HG02981 (cell line): ENCODE data around the gene CENPB.

Experiments
- ATAC-seq: cut with Tn5 transposase; IDR thresholded peaks from one replicate; pipeline ENCODE4 v1.9.1; 2021; ENCODE audit warnings: mild to moderate bottlenecking, moderate library complexity; ENCODE audit not compliant: unreplicated experiment

CENPB gene

GRCh38 chr20:3751305-3751674 lies 35.2 kb downstream of the CENPB start:
- ATAC-seq, result no peak

GRCh38 chr20:3749689-3750531 lies 36.6 kb downstream of the CENPB start:
- no peak for ATAC-seq

GRCh38 chr20:3749087-3749688 lies 37.4 kb downstream of the CENPB start:
- ATAC-seq, result no peak

- ATAC-seq, result no peak
Observed at GRCh38 chr20:3748073-3748472, 38.5 kb downstream of the CENPB start.

- ATAC-seq, result no peak
Observed at GRCh38 chr20:3747471-3747870, 39.1 kb downstream of the CENPB start.

- ATAC-seq, result no peak
Observed at GRCh38 chr20:3745686-3746173, 40.8 kb downstream of the CENPB start.

- no peak for ATAC-seq
Observed at GRCh38 chr20:3744806-3745685, 41.5 kb downstream of the CENPB start.

- no peak for ATAC-seq
Observed at GRCh38 chr20:3744037-3744436, 42.5 kb downstream of the CENPB start.

- ATAC-seq, result no peak
Observed at GRCh38 chr20:3743251-3743650, 43.3 kb downstream of the CENPB start.

- ATAC-seq, result no peak
Observed at GRCh38 chr20:3741836-3742458, 44.6 kb downstream of the CENPB start.

- no peak for ATAC-seq
Observed at GRCh38 chr20:3740615-3741301, 45.8 kb downstream of the CENPB start.

GRCh38 chr20:3739926-3740451 lies 46.6 kb downstream of the CENPB start:
- no peak for ATAC-seq

GRCh38 chr20:3739054-3739925 lies 47.2 kb downstream of the CENPB start:
- no peak for ATAC-seq

- no peak for ATAC-seq
Observed at GRCh38 chr20:3738111-3739053, 48.2 kb downstream of the CENPB start.

GRCh38 chr20:3735768-3736167 lies 50.8 kb downstream of the CENPB start:
- ATAC-seq, result no peak

- no peak for ATAC-seq
Observed at GRCh38 chr20:3734111-3734843, 52.3 kb downstream of the CENPB start.
